Measurements from ENCODE around the gene HMSD.

Gene HMSD

GRCh38 chr18:63997041-63997440 lies 47.9 kb downstream of the HMSD start:
- DNase-seq = no peak

GRCh38 chr18:63997606-63998005 lies 48.5 kb downstream of the HMSD start:
- no peak for DNase-seq

GRCh38 chr18:63999871-64000270 lies 50.8 kb downstream of the HMSD start:
- DNase-seq = no peak

- DNase-seq = no peak
Observed at GRCh38 chr18:64002581-64002980, 53.5 kb downstream of the HMSD start.

- DNase-seq = no peak
Observed at GRCh38 chr18:64009305-64009704, 60.2 kb downstream of the HMSD start.
